MM.1S (cell line): ENCODE data around the gene FGF16.

ENCODE experiments used
- DNase-seq: peaks from one replicate; pipeline ENCODE4 v3.0.0-alpha.2; 2015
- H2AFZ ChIP-seq: fragments of 300-600 bp; sonication (generic); 2 replicates; pipeline ENCODE4 v1.6.0; 2016; ENCODE audit warnings: antibody characterized with exemption, low read length
- H3F3A ChIP-seq: fragments of 300-600 bp; sonication (generic); 2 replicates; pipeline ENCODE4 v1.6.1; 2016; ENCODE audit warnings: mild to moderate bottlenecking, antibody characterized with exemption, low read length, moderate library complexity, mixed read lengths; ENCODE audit not compliant: insufficient read depth
- H3K27ac ChIP-seq: fragments of 300-600 bp; sonication (generic); 2 replicates; pipeline ENCODE4 v1.5.1; 2016; ENCODE audit warnings: mild to moderate bottlenecking, low read length
- H3K27me3 ChIP-seq: fragments of 300-600 bp; sonication (generic); replicated peaks from 2 replicates; pipeline ENCODE4 v1.6.0; 2016; ENCODE audit warnings: low read length; ENCODE audit not compliant: insufficient read depth
- H3K36me3 ChIP-seq: fragments of 300-600 bp; sonication (generic); replicated peaks from 2 replicates; pipeline ENCODE4 v1.6.1; 2016; ENCODE audit warnings: mild to moderate bottlenecking, low read length, mixed read lengths; ENCODE audit not compliant: insufficient read depth
- H3K4me1 ChIP-seq: fragments of 300-600 bp; sonication (generic); 2 replicates; pipeline ENCODE4 v1.6.1; 2016; ENCODE audit warnings: low read length, mixed read lengths
- H3K4me2 ChIP-seq: fragments of 300-600 bp; sonication (generic); 2 replicates; pipeline ENCODE4 v1.6.0; 2016; ENCODE audit warnings: low read depth, low read length
- H3K4me3 ChIP-seq: fragments of 300-600 bp; sonication (generic); 2 replicates; pipeline ENCODE4 v1.5.1; 2016; ENCODE audit warnings: low read length, mixed read lengths
- H3K79me2 ChIP-seq: fragments of 300-600 bp; sonication (generic); 2 replicates; pipeline ENCODE4 v1.6.1; 2016; ENCODE audit warnings: mixed run types, low read length, mixed read lengths
- H3K9ac ChIP-seq: fragments of 300-600 bp; sonication (generic); 2 replicates; pipeline ENCODE4 v1.6.1; 2016; ENCODE audit warnings: low read length, mixed read lengths
- H3K9me2 ChIP-seq: fragments of 300-600 bp; sonication (generic); replicated peaks from 2 replicates; pipeline ENCODE4 v1.6.1; 2016; ENCODE audit warnings: mild to moderate bottlenecking, low read length, mixed read lengths; ENCODE audit not compliant: insufficient read depth
- H3K9me3 ChIP-seq: fragments of 300-600 bp; sonication (generic); replicated peaks from 2 replicates; pipeline ENCODE4 v1.6.1; 2016; ENCODE audit warnings: mild to moderate bottlenecking, low read length, mixed read lengths; ENCODE audit not compliant: insufficient read depth
- H4K20me1 ChIP-seq: fragments of 300-600 bp; sonication (generic); 2 replicates; pipeline ENCODE4 v1.6.1; 2016; ENCODE audit warnings: mild to moderate bottlenecking, low read length, moderate library complexity, mixed read lengths; ENCODE audit not compliant: insufficient read depth
- CTCF ChIP-seq: fragments of 300-600 bp; sonication (generic); IDR thresholded peaks from 2 replicates; pipeline ENCODE4 v1.5.1; 2016; ENCODE audit warnings: antibody characterized with exemption, low read length, mixed read lengths
- EZH2 ChIP-seq: fragments of 300-600 bp; sonication (generic); optimal IDR thresholded peaks from 2 replicates; pipeline ENCODE3; 2017; ENCODE audit warnings: low read depth, mild to moderate bottlenecking, antibody characterized with exemption, low read length, mixed read lengths
- EZH2phosphoT487 ChIP-seq: fragments of 300-600 bp; sonication (generic); IDR thresholded peaks from 2 replicates; pipeline ENCODE4 v1.6.1; 2018; ENCODE audit warnings: antibody characterized with exemption, low read length

FGF16 gene

DNA sequence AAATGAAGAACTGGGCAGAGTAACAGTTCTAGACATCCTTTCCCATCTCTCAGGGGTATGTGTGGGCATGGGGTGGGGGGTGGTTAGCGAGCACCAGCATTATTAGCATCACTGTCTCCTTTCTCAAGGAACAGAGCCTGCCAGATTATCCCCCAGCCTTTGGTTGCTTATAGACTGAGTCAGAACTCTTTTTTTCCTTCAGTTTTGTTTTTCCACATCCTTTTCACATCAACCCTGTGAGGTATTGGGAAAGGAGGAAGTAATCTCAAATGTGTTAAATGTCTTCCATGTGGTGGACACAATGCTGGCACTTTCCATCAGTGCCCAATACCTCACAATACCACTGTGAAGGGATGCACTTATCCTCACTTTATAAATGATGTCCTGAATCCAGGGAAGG lies 3.1 kb upstream of the FGF16 start:
- no peaks in the 10 kb centered on the region for H3K36me3 ChIP-seq
- H3K9ac ChIP-seq: no peak overlapping the region
- H3K4me1 ChIP-seq: no peaks in the 10 kb centered on the region
- no peak overlapping the region for H3K27ac ChIP-seq
- H4K20me1 ChIP-seq: no peaks in the 10 kb centered on the region
- no peak for DNase-seq
- no peak overlapping the region for H2AFZ ChIP-seq
- TF ChIP-seq CTCF: no peak
- TF ChIP-seq EZH2: no peak
- no peak for TF ChIP-seq EZH2phosphoT487
- no peaks in the 10 kb centered on the region for H3K79me2 ChIP-seq
- H3K9me2 ChIP-seq: no peaks in the 10 kb centered on the region
- no peak overlapping the region for H3K4me3 ChIP-seq
- H3F3A ChIP-seq: no peaks in the 10 kb centered on the region
- no peaks in the 10 kb centered on the region for H3K9me3 ChIP-seq
- H3K27me3 ChIP-seq: no peaks in the 10 kb centered on the region
- H3K4me2 ChIP-seq: no peak overlapping the region

DNA sequence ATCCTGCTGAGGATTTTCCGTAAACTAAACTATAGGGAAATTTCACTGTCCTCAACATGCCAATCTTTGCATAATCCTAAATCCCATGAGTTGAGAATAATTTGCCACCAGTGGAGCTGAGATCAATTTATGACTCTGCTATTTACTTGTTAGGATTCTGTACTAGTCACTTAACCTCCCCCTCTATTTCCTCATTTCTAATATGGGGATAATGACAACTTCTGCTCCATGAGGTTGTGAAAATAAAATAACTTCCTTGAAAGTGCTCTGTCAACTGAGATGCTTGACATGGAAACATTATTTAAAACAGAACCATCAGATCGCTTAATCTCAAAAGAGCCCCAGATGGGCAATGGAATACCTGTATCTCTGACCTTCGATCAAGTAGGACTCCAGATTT lies 2.6 kb upstream of the FGF16 start:
- no peaks in the 10 kb centered on the region for H3K36me3 ChIP-seq
- H2AFZ ChIP-seq: no peak overlapping the region
- H3K9ac ChIP-seq: no peak overlapping the region
- no peak for DNase-seq
- H3K4me3 ChIP-seq: no peak overlapping the region
- no peaks in the 10 kb centered on the region for H3K79me2 ChIP-seq
- no peak for TF ChIP-seq EZH2
- no peak for TF ChIP-seq CTCF
- TF ChIP-seq EZH2phosphoT487: no peak
- H4K20me1 ChIP-seq: no peaks in the 10 kb centered on the region
- H3K27me3 ChIP-seq: no peaks in the 10 kb centered on the region
- no peaks in the 10 kb centered on the region for H3F3A ChIP-seq
- H3K4me1 ChIP-seq: no peaks in the 10 kb centered on the region
- H3K4me2 ChIP-seq: no peak overlapping the region
- no peaks in the 10 kb centered on the region for H3K9me2 ChIP-seq
- no peaks in the 10 kb centered on the region for H3K9me3 ChIP-seq
- no peak overlapping the region for H3K27ac ChIP-seq

DNA sequence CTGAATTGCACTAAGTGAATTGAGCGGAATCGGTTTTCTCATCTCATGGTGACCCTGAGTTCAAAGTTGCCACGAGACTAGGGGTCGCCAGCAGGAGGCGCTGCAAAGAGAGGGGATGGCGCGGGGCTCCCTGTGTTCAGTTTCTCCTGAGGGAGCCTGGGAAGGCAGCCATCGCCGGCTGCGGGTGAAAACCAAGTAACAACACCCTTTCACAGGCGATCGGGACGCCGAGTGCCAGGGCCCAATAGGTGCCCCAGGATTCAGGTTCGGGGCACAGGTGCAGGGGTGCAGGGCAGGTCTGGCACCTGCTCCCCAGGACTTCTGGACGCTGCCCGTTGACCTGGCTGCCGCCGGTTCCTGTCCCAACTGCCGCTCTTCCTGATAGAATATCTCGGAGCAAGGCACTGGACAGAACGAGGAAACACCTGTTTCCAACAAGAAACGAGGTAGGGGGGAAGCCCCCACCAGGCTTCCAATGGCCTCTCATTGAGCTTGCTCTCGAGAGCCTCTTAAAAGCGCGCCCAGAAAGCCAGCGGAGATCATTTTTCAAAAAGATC lies 1.1 kb upstream of the FGF16 start:
- Histone ChIP-seq H3K36me3 (no peaks in the 10 kb centered on the region), H3K4me3 (peak overlapping the region; percentile 66), H3K9ac (peak overlapping the region; percentile 38; the same call in 1 of the 2 replicates), H3K4me1 (no peaks in the 10 kb centered on the region), H3K9me2 (no peaks in the 10 kb centered on the region), H4K20me1 (no peaks in the 10 kb centered on the region), H3K27me3 (no peaks in the 10 kb centered on the region), H3K79me2 (no peaks in the 10 kb centered on the region), H3K4me2 (peak overlapping the region; percentile 86), H3K9me3 (no peaks in the 10 kb centered on the region), H3F3A (no peaks in the 10 kb centered on the region), H2AFZ (peak overlapping the region; percentile 75), H3K27ac (no peak overlapping the region)
- DNase-seq: peak; percentile 14
- no peak for TF ChIP-seq EZH2
- TF ChIP-seq CTCF: peak; percentile 52
- no peak for TF ChIP-seq EZH2phosphoT487
